HG02970 (cell line): ENCODE measurements around the gene D2HGDH.

Experiments used
- ATAC-seq: cut with Tn5 transposase; IDR thresholded peaks from one replicate; pipeline ENCODE4 v1.9.1; 2021; ENCODE audit warnings: mild to moderate bottlenecking, moderate library complexity, moderate number of reproducible peaks; ENCODE audit not compliant: unreplicated experiment, low FRiP score

Gene D2HGDH

DNA sequence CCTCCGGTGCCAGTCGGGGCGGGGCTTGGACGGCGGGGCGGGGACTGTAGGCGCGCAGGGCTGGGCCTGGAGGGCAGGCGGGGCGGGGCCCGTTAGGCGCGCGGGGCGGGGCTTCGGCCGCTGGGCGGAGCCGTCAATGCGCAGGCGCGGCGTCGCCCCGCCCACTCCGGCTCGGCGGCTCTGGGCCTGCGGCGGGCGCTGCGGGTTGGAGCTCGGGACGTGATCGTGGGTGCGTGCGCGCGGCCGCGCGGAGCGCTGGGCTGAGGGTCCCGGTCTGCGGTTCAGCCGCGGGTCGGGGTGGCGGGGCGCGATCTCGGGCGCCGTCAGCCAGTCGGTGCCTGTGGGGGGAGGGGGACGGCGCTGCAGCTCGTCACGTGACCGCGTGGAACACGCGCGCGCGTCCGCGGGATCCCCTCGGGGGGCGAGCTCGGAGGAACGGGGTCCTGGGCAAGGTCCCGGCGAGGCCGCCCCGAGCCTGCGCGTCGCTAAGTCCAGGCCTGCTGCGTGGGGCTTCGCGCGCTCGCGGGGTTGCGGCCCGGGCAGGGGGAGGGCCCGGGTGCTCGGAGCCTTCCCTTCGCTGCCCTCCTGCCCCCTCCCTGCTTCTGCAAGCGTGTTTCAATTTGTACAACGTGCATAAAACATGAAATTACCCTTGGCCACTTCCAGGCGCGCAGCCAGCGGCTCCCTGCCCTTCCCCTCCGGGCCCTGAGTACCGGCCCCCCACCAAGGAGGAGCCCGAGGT lies at the start of gene D2HGDH:
TSS of gene D2HGDH (plus strand) at position 164 of the 742 bp plus-strand sequence. CDS start 595 bp downstream, outside the sequence.
- peak; percentile 80 for ATAC-seq

DNA sequence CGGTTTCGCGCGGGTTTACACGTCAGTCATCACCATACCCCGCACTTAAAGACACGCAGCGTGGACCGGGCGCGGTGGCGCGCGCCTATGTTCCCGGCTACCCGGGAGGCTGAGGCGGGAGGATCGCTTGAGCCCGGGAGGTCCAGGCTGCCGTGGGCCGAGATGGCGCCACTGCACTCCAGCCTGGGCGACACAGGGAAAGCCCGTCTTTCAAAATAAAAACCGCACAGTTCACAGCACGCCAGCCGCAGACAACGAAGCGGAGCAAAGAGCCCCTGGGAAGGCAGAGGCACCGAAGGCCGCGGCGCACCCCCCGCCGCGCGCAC lies 48.1 kb upstream of the D2HGDH start:
- peak; percentile 5 for ATAC-seq

DNA sequence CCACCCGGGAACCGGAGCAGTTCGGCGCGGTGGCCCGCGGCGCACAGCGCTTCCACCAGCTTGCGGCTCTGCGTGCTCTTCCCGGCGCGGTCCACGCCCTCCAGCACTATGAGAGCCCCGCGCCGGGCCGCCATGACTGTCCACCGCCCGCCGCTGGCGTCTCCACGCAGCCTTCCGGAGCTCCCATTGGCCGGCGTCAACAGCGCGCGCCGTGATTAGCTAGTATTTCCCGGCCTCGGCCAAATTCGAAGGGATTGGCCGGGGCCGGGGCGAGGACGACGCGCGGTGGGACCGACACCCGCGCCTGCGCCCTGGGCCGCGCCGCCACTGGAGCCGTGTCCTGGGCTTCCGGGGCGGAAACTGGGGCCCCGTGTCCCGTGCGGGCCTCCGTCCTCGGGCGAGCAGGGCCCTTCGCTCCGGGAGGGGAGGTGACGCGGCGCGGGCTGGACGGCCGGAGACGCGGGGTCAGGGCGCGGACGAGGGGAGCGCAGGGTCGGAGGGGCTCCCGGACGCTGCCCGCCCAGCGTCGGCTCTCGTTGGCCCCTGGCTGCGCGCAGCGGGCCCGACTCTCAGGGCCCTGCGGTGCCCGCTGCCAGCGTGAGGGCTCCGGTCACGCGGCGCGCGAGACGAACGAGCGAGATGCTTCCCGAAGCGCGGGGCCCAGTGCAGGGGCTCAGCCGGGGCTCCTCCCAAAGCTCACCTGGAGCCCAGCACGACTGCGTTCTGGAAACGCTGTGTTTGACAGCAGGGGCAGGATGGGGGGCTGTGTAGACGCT lies 47.6 kb upstream of the D2HGDH start, which contains the start of gene DTYMK:
TSS of gene DTYMK (minus strand) at position 166 of the 776 bp plus-strand sequence. CDS start at position 134, 32 bp downstream.
- ATAC-seq: peak; percentile 95

DNA sequence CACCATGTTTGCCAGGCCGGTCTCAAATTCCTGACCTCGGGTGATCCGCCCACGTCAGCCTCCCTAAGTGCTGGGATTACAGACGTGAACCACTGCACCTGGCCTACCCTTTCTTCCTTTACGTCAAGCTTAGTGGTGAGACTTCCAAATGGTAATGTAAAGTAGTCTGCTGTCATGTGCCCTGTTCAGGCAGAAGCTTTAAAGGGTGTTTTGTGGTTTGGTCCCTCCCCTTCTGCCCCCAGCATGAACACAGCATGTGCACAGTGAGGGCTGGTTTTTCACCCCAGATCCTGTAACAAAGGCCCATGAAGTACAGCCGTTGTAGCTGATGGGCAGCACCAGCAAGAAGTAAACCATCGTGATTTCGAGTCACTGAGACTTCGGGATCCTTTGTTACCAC lies 45.1 kb upstream of the D2HGDH start:
- no peak for ATAC-seq

DNA sequence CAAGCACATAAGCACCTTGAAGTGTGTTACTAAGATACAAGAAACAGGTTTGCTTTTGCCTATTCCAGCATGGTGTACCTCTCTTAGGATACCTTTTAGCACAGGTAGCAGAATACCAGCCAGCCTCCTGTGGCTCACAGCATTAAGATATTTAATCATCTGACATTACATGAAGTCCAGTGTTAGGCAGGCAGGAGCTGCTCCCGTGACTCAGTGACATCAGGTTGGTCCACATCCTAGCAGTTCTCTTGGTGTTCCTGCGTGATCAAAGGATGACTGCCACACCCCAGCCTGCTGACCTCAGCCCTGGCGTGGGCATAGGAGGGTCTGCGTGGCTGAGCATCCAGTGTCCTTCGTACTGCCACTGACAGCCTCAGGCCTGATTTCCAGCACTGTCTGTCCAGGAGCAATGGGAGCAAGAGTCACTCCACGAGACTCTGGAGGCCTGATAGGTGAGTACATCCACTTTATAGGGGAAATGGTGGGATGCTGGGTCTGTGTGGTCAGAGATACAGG lies 44.2 kb upstream of the D2HGDH start:
- ATAC-seq: no peak

DNA sequence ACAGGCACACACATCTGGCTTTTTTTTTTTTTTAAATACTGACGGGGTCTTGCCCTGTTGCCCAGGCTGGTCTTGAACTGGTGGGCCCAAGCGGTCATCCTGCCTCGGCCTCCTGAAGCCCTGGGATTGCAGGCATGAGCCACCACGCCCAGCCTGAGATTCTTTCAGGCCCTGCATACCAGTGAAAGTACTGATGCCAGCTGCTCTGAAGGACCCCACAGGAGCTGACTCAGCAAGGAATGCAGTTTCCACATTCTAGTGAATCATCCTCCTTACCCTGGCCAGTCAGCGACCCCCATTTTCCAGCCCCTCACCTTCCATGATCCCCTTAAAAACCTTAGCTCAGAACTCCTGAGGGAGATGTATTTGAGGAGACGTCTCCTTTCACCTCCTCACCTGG lies 42.0 kb upstream of the D2HGDH start:
- ATAC-seq: no peak

DNA sequence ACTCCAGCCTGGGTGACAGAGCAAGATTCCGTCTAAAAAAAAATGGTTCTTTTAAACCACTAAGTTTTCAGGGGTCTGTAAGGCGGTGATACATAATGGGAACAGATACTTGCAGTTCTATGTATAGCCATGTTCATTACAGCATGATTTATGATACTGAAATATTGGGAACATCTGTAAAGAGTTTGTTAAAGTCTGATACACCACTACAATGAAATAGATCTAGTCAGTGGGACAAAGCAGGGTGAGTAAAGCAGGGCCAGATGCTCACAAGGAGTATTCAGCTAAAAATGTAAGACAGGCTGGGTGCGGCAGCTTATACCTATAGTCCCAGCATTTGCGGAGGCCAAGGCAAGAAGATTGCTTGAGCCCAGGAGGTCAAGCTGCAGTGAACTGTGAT lies 38.8 kb upstream of the D2HGDH start:
- ATAC-seq: no peak

DNA sequence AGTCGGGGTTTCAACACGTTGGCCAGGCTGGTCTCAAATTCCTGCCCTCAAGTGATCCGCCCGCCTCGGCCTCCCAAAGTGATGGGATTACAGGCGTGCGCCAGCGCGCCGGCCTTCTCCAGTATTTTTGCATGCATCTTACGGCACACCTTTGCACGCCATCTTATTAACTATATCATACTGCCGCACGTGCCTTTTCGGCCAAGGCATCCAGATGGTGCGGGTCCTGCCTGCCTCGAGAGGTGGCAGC lies 33.4 kb upstream of the D2HGDH start:
- no peak for ATAC-seq

DNA sequence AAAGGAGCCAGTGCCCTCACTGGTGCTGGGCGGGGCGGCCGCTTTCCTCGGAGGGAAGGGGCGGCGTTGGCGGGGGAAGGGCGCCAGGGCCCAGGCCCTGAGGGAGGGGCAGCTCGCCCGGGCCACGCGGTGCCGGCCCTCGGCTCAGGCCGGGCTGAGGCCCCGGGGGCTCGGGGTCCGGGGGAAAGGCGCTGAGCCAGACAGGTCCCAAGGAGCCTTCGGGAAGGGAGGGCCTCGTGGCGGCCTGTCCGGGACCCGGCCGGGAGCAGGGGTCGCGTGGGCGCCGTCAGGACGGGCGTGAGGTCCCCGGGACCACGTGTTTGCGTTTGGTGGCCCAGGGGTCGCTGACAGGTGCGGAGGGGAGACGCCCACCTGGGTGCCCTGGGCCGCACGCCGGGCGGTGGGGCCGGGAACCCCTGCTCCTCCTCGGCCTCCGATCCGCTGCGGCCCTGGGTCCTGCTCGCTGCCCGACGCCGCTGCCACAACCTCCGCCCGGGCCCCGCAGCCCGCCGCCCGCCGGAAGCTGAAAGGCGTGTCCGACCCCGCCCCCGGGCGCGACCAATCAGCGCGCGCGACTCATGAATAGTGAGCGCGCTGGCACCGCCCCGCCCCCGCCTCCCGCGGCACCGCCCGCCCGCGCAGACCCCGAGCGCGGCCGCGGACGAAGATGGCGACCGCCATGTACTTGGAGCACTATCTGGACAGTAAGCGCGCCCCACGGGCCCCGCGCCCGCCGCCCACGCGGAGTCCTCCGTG lies 32.9 kb upstream of the D2HGDH start, which contains the start of gene ING5:
TSS of gene ING5 (plus strand) at position 641 of the 756 bp plus-strand sequence. CDS start at position 668, 27 bp downstream.
- peak; percentile 53 for ATAC-seq

DNA sequence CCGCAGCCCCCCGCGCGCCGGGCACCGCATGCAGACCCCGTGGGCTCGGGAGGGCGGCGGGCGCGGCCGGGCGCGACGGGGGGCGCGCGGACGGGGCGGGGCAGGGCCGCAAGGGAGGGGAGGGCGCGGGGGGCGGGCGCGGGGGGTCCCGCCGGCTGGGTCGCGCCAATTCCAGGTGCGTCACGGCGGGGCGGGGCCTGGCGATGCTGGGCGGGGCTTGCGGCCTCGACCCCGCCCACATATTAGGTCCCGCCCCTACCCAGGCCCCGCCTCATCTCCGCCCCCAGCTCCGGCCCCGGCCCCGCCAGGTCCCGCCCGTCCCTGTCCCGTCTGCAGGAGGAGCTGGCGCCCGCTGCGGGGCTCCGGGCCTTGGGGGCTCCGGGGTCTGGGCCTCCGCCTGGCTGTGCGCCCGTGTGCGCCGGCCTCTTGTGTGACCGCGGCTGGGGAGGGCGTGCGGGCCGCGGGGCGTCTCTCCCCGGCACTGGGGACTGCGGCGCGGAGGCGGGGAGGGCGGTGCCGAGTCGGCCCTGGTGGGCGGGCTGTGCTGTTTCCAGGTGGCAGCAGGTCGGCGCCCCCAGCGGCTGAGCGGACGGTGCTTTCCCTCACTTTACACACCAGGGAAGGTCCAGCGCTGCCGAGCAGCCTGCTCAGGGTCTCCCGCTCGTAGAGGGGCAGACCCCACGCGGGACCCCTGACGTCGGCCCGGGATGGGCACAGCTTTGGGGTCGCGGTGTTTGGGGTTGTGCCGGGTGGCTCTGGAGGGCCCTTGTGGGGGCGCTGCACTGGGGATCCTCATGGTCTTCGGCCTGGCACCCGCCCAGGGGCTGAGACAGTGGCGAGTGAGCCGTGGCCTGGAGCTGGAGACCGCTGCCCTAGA lies 32.0 kb upstream of the D2HGDH start:
- peak; percentile 62 for ATAC-seq

DNA sequence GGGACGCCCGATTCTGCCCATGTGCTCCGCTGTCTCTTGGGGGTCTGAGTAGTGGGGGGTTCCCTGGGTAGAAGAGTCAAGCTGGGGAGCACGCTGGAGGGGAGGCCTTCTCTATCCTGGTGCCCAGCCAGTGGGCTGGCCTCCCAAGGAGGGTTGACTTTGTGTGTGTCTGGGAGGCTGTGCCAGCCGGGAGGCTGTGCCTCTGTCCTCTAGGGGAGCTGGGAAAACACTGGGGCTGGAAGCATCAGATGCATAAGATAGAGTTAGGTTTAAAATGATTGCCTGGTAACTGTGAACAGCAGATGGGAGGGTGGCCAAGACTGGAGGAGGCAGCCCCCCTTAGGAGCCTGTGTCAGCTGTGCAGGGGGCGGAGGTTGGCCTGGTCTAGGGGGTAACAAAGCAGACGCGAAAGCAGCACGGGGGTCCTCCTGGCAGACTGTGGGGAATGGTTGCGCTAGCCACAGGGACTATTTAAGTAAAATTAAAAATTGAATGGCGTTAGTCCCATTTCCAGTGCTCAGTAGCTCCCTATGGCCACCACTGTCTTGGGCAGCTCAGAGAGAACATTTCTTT lies 31.3 kb upstream of the D2HGDH start:
- ATAC-seq: no peak

DNA sequence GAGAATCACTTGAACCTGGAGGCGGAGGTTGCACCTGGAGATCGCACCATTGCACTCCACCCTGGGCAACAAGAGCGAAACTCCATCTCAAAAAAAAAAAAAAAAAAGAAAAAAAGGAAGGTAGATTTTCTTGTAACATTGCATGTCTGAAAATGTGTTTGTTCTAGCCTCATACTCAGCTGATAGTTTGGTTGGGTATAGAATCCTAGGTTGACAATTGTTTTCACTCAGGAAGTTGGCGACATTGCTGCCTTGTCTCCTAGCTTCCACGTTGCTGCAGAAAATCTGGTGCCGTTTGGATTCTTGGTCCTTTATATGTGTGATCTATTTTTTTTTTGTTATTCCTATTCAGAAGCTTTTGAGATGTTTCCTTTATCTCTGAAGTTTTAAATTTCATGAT lies 27.9 kb upstream of the D2HGDH start:
- no peak for ATAC-seq

DNA sequence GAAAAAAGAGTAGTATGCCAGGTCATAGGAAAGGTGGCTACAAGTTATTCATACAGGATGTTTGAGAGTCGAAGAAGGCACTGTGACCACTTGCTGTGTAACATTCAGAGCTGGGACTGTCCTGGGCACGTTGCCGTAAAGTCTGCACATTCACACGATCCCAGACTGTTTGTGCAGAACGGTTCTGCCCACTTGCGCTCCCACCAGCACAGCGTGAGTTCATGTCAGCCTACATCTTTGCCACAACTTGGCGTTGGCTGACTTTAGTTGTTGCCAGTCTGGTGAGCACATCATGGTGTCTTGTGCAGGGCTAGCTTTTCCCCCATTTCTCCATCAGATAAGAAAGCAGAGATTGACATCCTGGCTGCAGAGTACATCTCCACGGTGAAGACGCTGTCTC lies 25.6 kb upstream of the D2HGDH start:
- no peak for ATAC-seq

DNA sequence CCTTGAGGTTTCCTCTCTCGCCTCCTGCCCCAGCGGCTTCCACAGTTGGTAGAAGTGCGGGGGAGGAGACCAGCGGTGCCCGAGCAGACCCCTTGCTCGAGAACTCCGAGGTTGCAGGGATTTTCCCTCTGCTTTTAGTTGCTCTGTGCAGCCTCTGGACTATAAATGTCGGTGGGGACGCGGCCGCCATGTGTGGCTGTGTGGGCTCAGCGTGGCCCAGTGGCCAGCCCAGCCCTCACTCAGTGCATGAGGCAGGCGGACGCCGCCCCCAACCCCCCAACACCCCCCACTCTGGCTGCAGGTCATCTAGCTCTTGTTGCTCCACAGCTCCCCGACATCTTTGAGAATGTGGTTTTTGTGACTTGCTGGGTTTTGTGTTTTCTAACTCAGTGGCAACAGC lies 15.3 kb upstream of the D2HGDH start:
- no peak for ATAC-seq

DNA sequence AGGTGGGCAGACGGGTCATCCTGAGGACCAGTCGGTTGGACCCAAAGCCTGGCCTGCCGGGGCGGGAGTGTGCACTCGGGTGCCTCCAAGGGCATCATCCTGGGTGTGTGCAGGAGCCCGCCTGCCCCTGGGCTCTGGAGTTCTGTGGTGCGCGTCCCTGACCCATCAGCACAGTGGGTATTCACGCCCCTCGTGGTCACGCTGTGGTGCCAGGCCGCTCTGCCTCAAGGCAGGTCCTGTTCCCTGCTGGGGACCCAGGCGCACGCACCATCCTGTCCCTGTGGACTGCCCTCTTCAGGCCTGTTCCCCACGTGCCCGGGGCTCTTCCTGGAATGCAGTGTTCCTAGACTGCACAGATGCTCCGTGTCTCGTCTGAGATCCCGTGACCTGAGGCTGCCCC lies 14.3 kb upstream of the D2HGDH start:
- no peak for ATAC-seq

DNA sequence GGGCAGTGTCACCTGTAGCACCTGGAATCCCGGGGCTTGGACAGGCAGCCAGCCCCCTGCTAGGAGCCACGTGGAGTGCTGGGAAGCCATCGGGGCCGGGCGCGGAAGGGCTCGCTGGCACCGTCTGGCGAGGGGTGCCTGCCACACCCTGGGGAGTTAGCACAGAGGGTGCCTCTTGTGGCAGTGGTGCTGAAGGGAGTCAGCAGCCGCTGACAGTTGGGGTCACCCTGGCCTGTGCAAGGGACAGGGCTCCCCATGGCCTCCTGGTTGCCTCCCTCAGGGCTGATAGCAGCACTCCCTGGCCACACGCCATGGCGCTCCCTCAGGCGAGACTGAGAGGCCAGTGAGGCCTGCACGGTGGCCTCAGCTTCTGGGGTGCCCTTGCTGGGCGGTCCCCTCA lies 13.9 kb upstream of the D2HGDH start:
- ATAC-seq: no peak

DNA sequence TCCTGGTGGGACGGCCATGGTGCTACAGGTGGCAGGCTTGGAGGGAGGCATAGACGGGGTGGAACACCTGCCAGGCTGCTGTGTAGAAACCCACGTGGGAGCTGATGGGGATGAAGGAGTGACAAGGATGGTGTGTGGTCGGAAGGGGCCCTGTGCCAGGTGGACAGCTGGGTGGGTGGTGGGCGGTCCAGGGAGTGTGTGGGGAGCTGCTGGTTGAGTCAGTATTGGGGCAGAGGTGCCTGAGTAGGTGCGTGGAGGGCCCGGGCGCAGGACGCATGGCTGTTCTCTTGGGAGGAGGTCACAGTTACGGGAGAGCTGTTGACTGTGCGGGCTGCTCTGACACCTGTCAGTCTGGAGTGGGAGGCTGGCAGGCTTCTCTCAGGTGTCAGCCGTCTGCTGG lies 12.6 kb upstream of the D2HGDH start:
- ATAC-seq: no peak

DNA sequence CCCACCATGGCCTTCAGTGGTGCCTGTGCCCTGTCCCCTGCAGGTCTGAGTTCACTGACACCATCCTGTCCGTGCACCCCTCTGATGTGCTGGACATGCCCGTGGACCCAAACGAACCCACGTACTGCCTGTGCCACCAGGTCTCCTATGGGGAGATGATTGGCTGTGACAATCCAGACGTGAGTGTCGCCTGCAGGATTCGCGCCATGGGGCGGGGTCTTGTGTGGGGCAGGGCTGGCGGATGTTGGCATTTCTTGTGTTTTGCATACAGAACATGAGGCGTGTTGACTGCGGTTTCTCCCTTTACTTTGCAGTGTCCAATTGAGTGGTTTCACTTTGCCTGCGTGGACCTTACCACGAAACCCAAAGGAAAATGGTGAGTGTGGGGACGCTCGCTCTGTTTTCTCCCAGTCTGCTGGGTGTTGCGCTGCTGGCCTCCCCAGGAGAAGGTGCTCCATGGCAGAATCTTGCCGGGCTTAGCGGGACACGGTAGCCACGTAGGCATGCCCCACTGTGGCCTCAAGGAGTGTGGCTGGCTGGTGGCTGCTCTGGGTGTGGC lies 11.5 kb upstream of the D2HGDH start:
- ATAC-seq: no peak

DNA sequence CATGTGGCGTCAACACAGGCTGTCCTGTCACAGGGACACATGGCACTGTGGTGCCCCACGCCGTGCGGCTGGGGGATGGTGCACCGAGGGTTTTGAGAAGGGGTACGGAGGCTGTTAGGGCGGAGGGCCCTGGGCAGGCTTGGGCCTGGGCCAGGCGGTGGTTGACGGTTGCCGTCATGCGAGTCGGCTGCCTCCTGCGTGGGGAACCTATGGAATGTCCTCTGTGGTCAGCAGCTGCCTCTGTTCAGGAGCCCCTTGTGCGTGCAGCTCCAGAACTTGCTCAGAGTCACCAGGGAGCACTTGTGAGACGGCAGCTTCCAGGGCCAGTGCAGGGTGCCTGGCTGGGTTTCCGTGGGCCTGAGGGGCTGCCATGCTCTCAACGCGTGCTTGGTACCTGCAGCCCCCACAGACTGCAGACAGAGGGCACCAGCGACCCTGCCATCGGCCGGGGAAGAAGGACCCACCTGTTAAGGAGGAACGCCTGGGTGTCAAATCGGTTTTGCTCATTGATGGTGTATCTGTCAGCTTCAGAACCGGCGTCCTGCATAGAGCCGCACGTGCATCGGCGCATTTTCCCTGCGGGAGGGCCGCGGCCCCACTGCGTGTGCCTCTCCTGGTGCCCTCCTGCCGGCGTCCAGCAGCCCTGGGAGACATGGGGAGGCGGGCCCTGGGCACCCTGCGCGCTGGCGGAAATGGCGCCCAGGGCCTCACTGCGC lies 10.0 kb upstream of the D2HGDH start:
- no peak for ATAC-seq
